GM12872 (cell line): ENCODE data around the gene SPATA4.

Experiments
- CTCF ChIP-seq: IDR thresholded peaks from 3 replicates; pipeline ENCODE4 v1.5.1; 2011; ENCODE audit warnings: low read depth, mild to moderate bottlenecking, low read length, moderate library complexity; ENCODE audit not compliant: insufficient read depth

SPATA4 gene

GRCh38 chr4:176156656-176157055, 38.7 kb downstream of the SPATA4 start:
- TF ChIP-seq CTCF: no peak

GRCh38 chr4:176153124-176153523, 42.3 kb downstream of the SPATA4 start:
- TF ChIP-seq CTCF: no peak

GRCh38 chr4:176150704-176151103, 44.7 kb downstream of the SPATA4 start:
- TF ChIP-seq CTCF: no peak

DNA sequence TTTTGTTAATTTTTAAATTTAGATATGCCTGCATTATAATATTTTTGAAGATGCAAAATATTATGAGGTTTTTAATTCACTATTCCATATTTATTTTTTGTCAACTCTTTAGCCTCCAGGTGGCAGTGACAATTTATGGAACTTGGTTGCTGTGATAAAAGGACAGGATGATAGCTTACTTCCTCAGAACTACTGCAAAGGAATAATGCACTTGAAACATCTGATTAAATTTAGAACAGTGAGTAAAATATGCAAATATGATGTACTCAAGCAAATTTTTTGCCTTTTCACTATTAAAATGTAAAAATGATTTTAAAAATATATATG, 45.1 kb downstream of the SPATA4 start:
- TF ChIP-seq CTCF: no peak

- TF ChIP-seq CTCF: no peak
These were observed 45.6 kb downstream of the SPATA4 start for GRCh38 chr4:176149680-176150355.

DNA sequence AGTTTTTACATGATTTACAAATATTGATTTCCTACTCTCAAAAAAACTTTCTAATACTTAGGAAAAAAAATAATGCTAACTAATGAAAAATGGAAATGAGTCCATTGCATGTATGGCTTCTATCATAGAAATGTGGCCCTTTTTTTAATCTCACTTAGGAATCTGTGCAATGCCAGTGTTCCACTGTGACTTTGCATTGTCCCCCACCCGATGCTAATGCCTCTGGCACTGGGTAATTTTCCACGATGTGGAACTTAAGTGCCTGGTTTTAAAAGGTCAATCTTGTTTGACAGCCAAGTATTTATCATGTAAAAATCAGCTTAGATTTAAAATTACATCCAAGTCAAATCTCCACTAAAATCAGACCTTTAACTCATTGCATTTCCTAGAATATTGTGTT, 53.1 kb downstream of the SPATA4 start:
- TF ChIP-seq CTCF: no peak

DNA sequence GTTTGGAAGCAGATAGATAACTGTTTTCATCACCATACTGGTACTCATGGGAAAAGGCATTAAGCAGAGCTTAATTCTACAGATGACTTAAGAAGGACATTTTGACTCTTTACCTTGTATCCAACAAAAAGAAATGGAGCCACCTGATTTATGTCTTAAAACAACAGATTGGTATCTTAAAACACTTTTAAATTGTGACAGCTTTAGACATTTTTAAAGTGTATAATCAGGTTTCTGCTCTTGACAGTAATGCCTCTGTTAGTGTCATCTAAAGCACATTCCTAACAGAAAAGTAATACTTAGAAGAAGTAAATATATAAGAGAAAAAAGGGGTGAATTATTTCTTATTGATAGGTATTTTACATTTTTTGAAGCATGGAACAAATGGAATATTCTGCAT, 55.9 kb downstream of the SPATA4 start:
- no peak for TF ChIP-seq CTCF
